Right cardiac atrium (tissue), 5 donors: ENCODE measurements around the gene NPFF. TPM values are rescaled to one million over a fixed set of nuclear protein-coding genes. Genes with fewer than 3 reads are reported as not detected.

Source experiments
- polyA plus RNA-seq: library from polyadenylated mRNA; stranded (reverse); fragments of 200-250 nt; gene quantifications from one replicate; pipeline ENCODE4 v1.2.3, GENCODE V29; 2013
- total RNA-seq, 4 donors: library from RNA; stranded (reverse); fragmentation: NEBNext Ultra II Directional; extraction: Animal tissue kit (Norgen Biotek cat#: 25700); gene quantifications; one replicate each; pipeline ENCODE4 v1.2.1, GENCODE V29; 2021
- donor health status: healthy with polysubstance abuse.
- donor health status: DM: no; HTN: yes; CAD: no.
- donor health status: DM: no; HTN: no; CAD: no.
- donor health status: DM: no; HTN: yes; CAD: no; lungs with severe emphysema.
- donor health status: DM: yes; HTN: yes; CAD: no.

Gene NPFF
- total and polyA plus RNA-seq, 5 donors: not detected

Other genes with a start within 250 kb of the NPFF start
- gene ESPL1, start 239.2 kb downstream of the NPFF start, total RNA-seq: 1 to 10 TPM in 1 of 4 donors, under 1 TPM in 3; 0.23 to 1.2 (median 0.40) TPM
- 0.11 TPM for gene ESPL1, start 239.2 kb downstream of the NPFF start, polyA plus RNA-seq
- 100 to 1,000 TPM; 355 to 443 (median 395) TPM for gene PFDN5, start 211.9 kb downstream of the NPFF start, total RNA-seq
- gene PFDN5, start 211.9 kb downstream of the NPFF start, polyA plus RNA-seq: 764 TPM
- 10 to 100 TPM; 28.9 to 44.3 (median 38.1) TPM for gene MYG1, start 207.8 kb downstream of the NPFF start, total RNA-seq
- 37.3 TPM for gene MYG1, start 207.8 kb downstream of the NPFF start, polyA plus RNA-seq
- gene AAAS, start 185.9 kb downstream of the NPFF start, total RNA-seq: 10 to 100 TPM; 30.5 to 48.9 (median 40.0) TPM
- gene AAAS, start 185.9 kb downstream of the NPFF start, polyA plus RNA-seq: 31.3 TPM
- gene SP7, start 171.1 kb downstream of the NPFF start, total RNA-seq: not detected
- gene SP7, start 171.1 kb downstream of the NPFF start, polyA plus RNA-seq: not detected
- 10 to 100 TPM; 30.2 to 39.9 (median 34.2) TPM for gene SP1, start 127.3 kb downstream of the NPFF start, total RNA-seq
- 8.3 TPM for gene SP1, start 127.3 kb downstream of the NPFF start, polyA plus RNA-seq
- under 1 TPM in 3 of 4 donors, not detected in 1; 0.54 to 0.88 (median 0.82) TPM for gene AMHR2, start 83.6 kb downstream of the NPFF start, total RNA-seq
- 0.48 TPM for gene AMHR2, start 83.6 kb downstream of the NPFF start, polyA plus RNA-seq
- 10 to 100 TPM; 66.9 to 85.6 (median 82.6) TPM for gene PRR13, start 65.8 kb downstream of the NPFF start, total RNA-seq
- gene PRR13, start 65.8 kb downstream of the NPFF start, polyA plus RNA-seq: 69.1 TPM
- gene PCBP2, start 55.4 kb downstream of the NPFF start, total RNA-seq: 100 to 1,000 TPM; 575 to 743 (median 588) TPM
- gene PCBP2, start 55.4 kb downstream of the NPFF start, polyA plus RNA-seq: 349 TPM
- gene MAP3K12, start 8.0 kb downstream of the NPFF start, total RNA-seq: 1 to 10 TPM; 7.7 to 9.6 (median 9.0) TPM
- gene MAP3K12, start 8.0 kb downstream of the NPFF start, polyA plus RNA-seq: 9.2 TPM
- gene TARBP2, start 6.2 kb downstream of the NPFF start, total RNA-seq: 10 to 100 TPM; 12.9 to 13.9 (median 13.4) TPM
- 12.8 TPM for gene TARBP2, start 6.2 kb downstream of the NPFF start, polyA plus RNA-seq
- 10 to 100 TPM; 30.7 to 36.9 (median 33.3) TPM for gene ATF7, start 118.9 kb upstream of the NPFF start, total RNA-seq
- 22.8 TPM for gene ATF7, start 118.9 kb upstream of the NPFF start, polyA plus RNA-seq
- 100 to 1,000 TPM; 397 to 507 (median 497) TPM for gene ATP5MC2, start 168.6 kb upstream of the NPFF start, total RNA-seq
- 740 TPM for gene ATP5MC2, start 168.6 kb upstream of the NPFF start, polyA plus RNA-seq
- gene CALCOCO1, start 220.0 kb upstream of the NPFF start, total RNA-seq: 100 to 1,000 TPM; 189 to 247 (median 207) TPM
- 121 TPM for gene CALCOCO1, start 220.0 kb upstream of the NPFF start, polyA plus RNA-seq
- gene CISTR, start 244.5 kb upstream of the NPFF start, total RNA-seq: 1 to 10 TPM; 3.2 to 5.9 (median 4.0) TPM
- gene CISTR, start 244.5 kb upstream of the NPFF start, polyA plus RNA-seq: 2.8 TPM